Spleen (tissue), 7 donors: ENCODE measurements around the gene TMEM54.

Experiments used
- POLR2AphosphoS5 ChIP-seq, 3 donors: sonication (generic); formaldehyde crosslinking; IDR thresholded peaks; one replicate each; pipeline ENCODE4 v1.5.1; 2017; ENCODE audit warnings: antibody characterized with exemption in 3 of 3
- TF ChIP-seq, protein P1 (sequence below), 11 experiments: fragments of 200-600 bp in 7 of 11; fragments of 450-650 bp in 4 of 11; sonication (generic) in 4 of 11; IDR thresholded peaks in 8 of 11; conservative IDR thresholded peaks in 3 of 11; 1 replicate in 7 of 11; 2 replicates in 4 of 11; pipeline versions ENCODE4 v1.4.0 to v1.8.0; 2016 to 2021; ENCODE audit warnings: antibody characterized with exemption in 11 of 11, inconsistent platforms in 4 of 11, mild to moderate bottlenecking in 1 of 11
- donor health status: DM: no; HTN: no; CAD: no; lungs with moderate emphysema.
- donor health status: DM: no; HTN: no; CAD: no.
- donor health status: DM: no; HTN: no; CAD: no.

DNA sequence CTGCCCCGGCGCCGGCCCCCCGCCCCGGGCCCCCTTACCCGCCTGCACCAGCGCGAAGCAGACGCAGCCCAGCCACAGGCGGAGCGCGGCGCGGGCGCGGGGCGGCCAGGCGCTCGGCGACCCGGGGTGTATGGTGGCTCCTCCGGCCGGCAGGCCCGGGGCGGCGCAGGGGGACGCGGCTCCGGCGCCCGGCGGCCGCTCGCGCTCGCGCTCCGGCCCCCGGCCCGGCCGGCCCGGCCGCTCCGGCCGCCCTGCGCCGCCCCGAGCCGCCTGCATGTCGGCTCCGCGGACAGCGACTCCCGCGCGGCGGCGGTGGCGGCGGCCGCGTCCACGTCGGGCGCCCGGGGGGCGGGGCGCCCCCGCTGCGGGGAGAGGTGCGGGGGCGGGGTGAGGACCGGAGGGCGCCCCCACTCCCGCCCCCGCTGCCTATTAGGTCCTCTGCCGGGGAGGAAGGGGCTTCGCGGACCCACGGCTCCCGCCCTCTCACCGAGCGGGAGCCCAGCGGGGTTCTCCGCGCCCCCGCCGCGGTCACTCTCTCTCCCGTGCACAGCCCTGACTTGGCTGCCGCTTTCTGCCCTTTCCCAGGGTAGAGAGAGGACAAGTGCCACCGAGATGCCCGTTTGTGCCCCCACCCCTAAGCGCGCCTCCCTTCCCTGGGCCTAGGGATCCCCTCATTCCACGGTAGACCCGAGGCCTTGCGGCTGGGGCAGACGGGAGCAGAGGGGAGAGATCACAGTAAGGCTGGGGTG is 30.4 kb downstream of the TMEM54 start, which contains the start of gene FNDC5:
- TF ChIP-seq POLR2AphosphoS5 (IDR thresholded peaks at IDR 0.05): no peak
- TF ChIP-seq, protein P1, sequence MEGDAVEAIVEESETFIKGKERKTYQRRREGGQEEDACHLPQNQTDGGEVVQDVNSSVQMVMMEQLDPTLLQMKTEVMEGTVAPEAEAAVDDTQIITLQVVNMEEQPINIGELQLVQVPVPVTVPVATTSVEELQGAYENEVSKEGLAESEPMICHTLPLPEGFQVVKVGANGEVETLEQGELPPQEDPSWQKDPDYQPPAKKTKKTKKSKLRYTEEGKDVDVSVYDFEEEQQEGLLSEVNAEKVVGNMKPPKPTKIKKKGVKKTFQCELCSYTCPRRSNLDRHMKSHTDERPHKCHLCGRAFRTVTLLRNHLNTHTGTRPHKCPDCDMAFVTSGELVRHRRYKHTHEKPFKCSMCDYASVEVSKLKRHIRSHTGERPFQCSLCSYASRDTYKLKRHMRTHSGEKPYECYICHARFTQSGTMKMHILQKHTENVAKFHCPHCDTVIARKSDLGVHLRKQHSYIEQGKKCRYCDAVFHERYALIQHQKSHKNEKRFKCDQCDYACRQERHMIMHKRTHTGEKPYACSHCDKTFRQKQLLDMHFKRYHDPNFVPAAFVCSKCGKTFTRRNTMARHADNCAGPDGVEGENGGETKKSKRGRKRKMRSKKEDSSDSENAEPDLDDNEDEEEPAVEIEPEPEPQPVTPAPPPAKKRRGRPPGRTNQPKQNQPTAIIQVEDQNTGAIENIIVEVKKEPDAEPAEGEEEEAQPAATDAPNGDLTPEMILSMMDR (IDR thresholded peaks at IDR 0.05 in 8 of 11, conservative IDR thresholded peaks at IDR 0.05 in 3 of 11): no peak
